Heart left ventricle (tissue), 13 donors: ENCODE results near the gene MFAP1.

Source experiments
- CTCF ChIP-seq, 12 donors: fragments of 200-600 bp; sonication (generic) in 4 of 12; IDR thresholded peaks; one replicate each; pipeline versions ENCODE4 v1.5.0 to v1.8.0; 2018 to 2022; ENCODE audit warnings: antibody characterized with exemption in 12 of 12, mild to moderate bottlenecking in 5 of 12
- POLR2A ChIP-seq, 2 donors: fragments of 450-650 bp; IDR thresholded peaks; one replicate each; pipeline ENCODE4 v1.6.1; 2017; ENCODE audit warnings: antibody characterized with exemption in 2 of 2, mild to moderate bottlenecking in 2 of 2, moderate library complexity in 2 of 2
- donor health status: ischemic (EF 13 %, LVEDD 7.1; RV severe dilation, severe dysfunction).
- donor health status: DM: no; HTN: yes; CAD: no.
- donor health status: DM: no; HTN: no; CAD: no.
- donor health status: ischemic (EF 25% LVEDD 6.9; RV normal size, moderate dysfunction).
- donor health status: ischemic (EF 25% LVEDD 5.7; RV mildly dilated, moderate dysfunction).
- donor health status: ischemic (EF 35%, LVEDD 5.7; RV mildly dilated, moderate dysfunction).
- donor health status: nonischemic (EF 11% LVEDD 7.7; RV severe dilation, severe dysfunction).
- donor health status: DM: yes; HTN: yes; CAD: no.
- donor health status: PGD.
- donor health status: ischemic (EF 29% LVEDD 5.4; RV normal size, mild dysfunction).
- donor health status: nonischemic (EF 23%, LVEDD 6.1; RV moderate dilation, normal function).

- TF ChIP-seq CTCF (IDR thresholded peaks at IDR 0.05): no peak
- TF ChIP-seq POLR2A (IDR thresholded peaks at IDR 0.05): no peak
These were observed 16.0 kb downstream of the MFAP1 start for GRCh38 chr15:43808435-43808950.
